HEK293 (cell line): Measurements from ENCODE around the gene ZNF280A.

Experiments used
- BCL11A ChIP-seq: fragments of 450-650 bp; formaldehyde crosslinking; IDR thresholded peaks from 2 replicates; pipeline ENCODE4 v1.5.1; 2016; ENCODE audit warnings: low read depth, missing biosample characterization, missing genetic modification characterization
- BCL11B ChIP-seq: fragments of 450-650 bp; formaldehyde crosslinking; IDR thresholded peaks from 2 replicates; pipeline ENCODE4 v1.5.1; 2016; ENCODE audit warnings: low read depth, missing biosample characterization, missing genetic modification characterization
- HOXD13 ChIP-seq: sonication (generic); formaldehyde crosslinking; IDR thresholded peaks from 2 replicates; pipeline ENCODE4 v1.8.0; 2022; ENCODE audit warnings: missing genetic modification reagents, borderline replicate concordance
- IKZF3 ChIP-seq: fragments of 450-650 bp; IDR thresholded peaks from 2 replicates; pipeline ENCODE4 v1.5.0; 2018; ENCODE audit warnings: missing biosample characterization, mild to moderate bottlenecking, missing genetic modification characterization, moderate library complexity
- INSM2 ChIP-seq: fragments of 450-650 bp; formaldehyde crosslinking; IDR thresholded peaks from 2 replicates; pipeline ENCODE4 v1.5.1; 2016; ENCODE audit warnings: missing biosample characterization, missing genetic modification characterization
- MEIS1 ChIP-seq: sonication (generic); formaldehyde crosslinking; IDR thresholded peaks from 2 replicates; pipeline ENCODE4 v1.8.1; 2022; ENCODE audit warnings: missing genetic modification reagents, mild to moderate bottlenecking, borderline replicate concordance
- MYNN ChIP-seq: fragments of 450-650 bp; formaldehyde crosslinking; IDR thresholded peaks from 2 replicates; pipeline ENCODE4 v1.5.1; 2016; ENCODE audit warnings: missing biosample characterization, missing genetic modification characterization, borderline replicate concordance
- OSR2 ChIP-seq: fragments of 450-650 bp; formaldehyde crosslinking; IDR thresholded peaks from 2 replicates; pipeline ENCODE4 v1.5.1; 2016; ENCODE audit warnings: missing biosample characterization, missing genetic modification characterization
- SP7 ChIP-seq: fragments of 450-650 bp; formaldehyde crosslinking; IDR thresholded peaks from 2 replicates; pipeline ENCODE4 v1.5.1; 2016; ENCODE audit warnings: missing biosample characterization, missing genetic modification characterization
- WT1 ChIP-seq: fragments of 450-650 bp; formaldehyde crosslinking; IDR thresholded peaks from 2 replicates; pipeline ENCODE4 v1.5.1; 2016; ENCODE audit warnings: missing biosample characterization, missing genetic modification characterization
- ZFP3 ChIP-seq: fragments of 450-650 bp; formaldehyde crosslinking; IDR thresholded peaks from 2 replicates; pipeline ENCODE4 v1.5.1; 2016; ENCODE audit warnings: low read depth, missing biosample characterization, missing genetic modification characterization
- ZNF175 ChIP-seq: fragments of 450-650 bp; formaldehyde crosslinking; IDR thresholded peaks from 2 replicates; pipeline ENCODE4 v1.5.1; 2016; ENCODE audit warnings: missing biosample characterization, missing genetic modification characterization
- ZNF19 ChIP-seq: fragments of 450-650 bp; formaldehyde crosslinking; IDR thresholded peaks from 2 replicates; pipeline ENCODE4; 2016; ENCODE audit warnings: missing biosample characterization, missing genetic modification characterization, low read depth
- ZNF223 ChIP-seq: fragments of 450-650 bp; formaldehyde crosslinking; IDR thresholded peaks from 2 replicates; pipeline ENCODE4 v1.5.1; 2016; ENCODE audit warnings: missing biosample characterization, missing genetic modification characterization
- ZNF23 ChIP-seq: fragments of 450-650 bp; formaldehyde crosslinking; IDR thresholded peaks from 2 replicates; pipeline ENCODE4 v1.5.1; 2016; ENCODE audit warnings: missing biosample characterization, missing genetic modification characterization, borderline replicate concordance
- ZNF274 ChIP-seq, 2 experiments: fragments of 200-500 bp in 1 of 2; fragments of 450-650 bp in 1 of 2; sonication (Bioruptor generic) in 1 of 2; formaldehyde crosslinking in 1 of 2; IDR thresholded peaks; 2 replicates each; pipeline versions ENCODE4 v1.5.1 to v1.6.1; 2014 to 2016; ENCODE audit warnings: borderline replicate concordance in 1 of 2, inconsistent platforms in 1 of 2, low read length in 1 of 2, missing biosample characterization in 1 of 2, missing genetic modification characterization in 1 of 2
- ZNF311 ChIP-seq: fragments of 450-650 bp; formaldehyde crosslinking; IDR thresholded peaks from 2 replicates; pipeline ENCODE4 v1.5.1; 2017; ENCODE audit warnings: missing biosample characterization, missing genetic modification characterization, borderline replicate concordance
- ZNF341 ChIP-seq: fragments of 450-650 bp; formaldehyde crosslinking; IDR thresholded peaks from 2 replicates; pipeline ENCODE4; 2016; ENCODE audit warnings: low read depth, missing biosample characterization, missing genetic modification characterization
- ZNF488 ChIP-seq: fragments of 450-650 bp; formaldehyde crosslinking; IDR thresholded peaks from 2 replicates; pipeline ENCODE4 v1.5.1; 2016; ENCODE audit warnings: missing biosample characterization, missing genetic modification characterization
- ZNF513 ChIP-seq: fragments of 450-650 bp; IDR thresholded peaks from 2 replicates; pipeline ENCODE4 v1.5.1; 2018; ENCODE audit warnings: missing biosample characterization, missing genetic modification characterization
- ZNF521 ChIP-seq: fragments of 450-650 bp; formaldehyde crosslinking; IDR thresholded peaks from 2 replicates; pipeline ENCODE4 v1.5.1; 2017; ENCODE audit warnings: missing biosample characterization, mild to moderate bottlenecking, missing genetic modification characterization
- ZNF549 ChIP-seq: fragments of 450-650 bp; IDR thresholded peaks from 2 replicates; pipeline ENCODE4 v1.5.1; 2018; ENCODE audit warnings: missing biosample characterization, missing genetic modification characterization, mild to moderate bottlenecking, inconsistent platforms, moderate library complexity
- ZNF571 ChIP-seq: fragments of 450-650 bp; formaldehyde crosslinking; IDR thresholded peaks from 2 replicates; pipeline ENCODE4 v1.5.0; 2017; ENCODE audit warnings: missing biosample characterization, missing genetic modification characterization
- ZNF623 ChIP-seq: fragments of 450-650 bp; formaldehyde crosslinking; IDR thresholded peaks from 2 replicates; pipeline ENCODE4 v1.5.1; 2016; ENCODE audit warnings: missing biosample characterization, missing genetic modification characterization
- ZNF654 ChIP-seq: fragments of 450-650 bp; formaldehyde crosslinking; IDR thresholded peaks from 2 replicates; pipeline ENCODE4 v1.5.1; 2016; ENCODE audit warnings: low read depth, missing biosample characterization, missing genetic modification characterization
- ZNF670 ChIP-seq: fragments of 450-650 bp; formaldehyde crosslinking; IDR thresholded peaks from 2 replicates; pipeline ENCODE4 v1.5.1; 2016; ENCODE audit warnings: missing biosample characterization, missing genetic modification characterization, low read depth
- ZNF701 ChIP-seq: fragments of 450-650 bp; formaldehyde crosslinking; IDR thresholded peaks from 2 replicates; pipeline ENCODE4 v1.5.1; 2016; ENCODE audit warnings: missing biosample characterization, missing genetic modification characterization
- ZNF777 ChIP-seq: fragments of 450-650 bp; formaldehyde crosslinking; IDR thresholded peaks from 2 replicates; pipeline ENCODE4 v1.5.1; 2017; ENCODE audit warnings: missing biosample characterization, missing genetic modification characterization, borderline replicate concordance
- ZNF792 ChIP-seq: fragments of 450-650 bp; formaldehyde crosslinking; IDR thresholded peaks from 2 replicates; pipeline ENCODE4 v1.5.1; 2016; ENCODE audit warnings: missing biosample characterization, missing genetic modification characterization
- ZSCAN18 ChIP-seq: fragments of 450-650 bp; formaldehyde crosslinking; IDR thresholded peaks from 2 replicates; pipeline ENCODE4 v1.5.1; 2016; ENCODE audit warnings: missing biosample characterization, missing genetic modification characterization
- TF ChIP-seq, protein P1 (sequence below): fragments of 450-650 bp; formaldehyde crosslinking; IDR thresholded peaks from 2 replicates; pipeline ENCODE4 v1.5.1; 2016; ENCODE audit warnings: missing biosample characterization, missing genetic modification characterization
- TF ChIP-seq, protein P2 (sequence below): fragments of 450-650 bp; formaldehyde crosslinking; IDR thresholded peaks from 2 replicates; pipeline ENCODE4 v1.5.1; 2017; ENCODE audit warnings: missing biosample characterization, missing genetic modification characterization

ZNF280A gene

GRCh38 chr22:22508274-22509176, 11.5 kb downstream of the ZNF280A start, which contains the start of gene ZNF280B (continued):
- no peak for TF ChIP-seq INSM2
- TF ChIP-seq, protein P1, sequence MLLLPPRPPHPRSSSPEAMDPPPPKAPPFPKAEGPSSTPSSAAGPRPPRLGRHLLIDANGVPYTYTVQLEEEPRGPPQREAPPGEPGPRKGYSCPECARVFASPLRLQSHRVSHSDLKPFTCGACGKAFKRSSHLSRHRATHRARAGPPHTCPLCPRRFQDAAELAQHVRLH (tag by site-specific recombination), result no peak
- no peak for TF ChIP-seq ZNF549
- TF ChIP-seq SP7 (tag by site-specific recombination), result 0 out of 2 replicates have a peak, but pooled peaks have one; percentile 13
- TF ChIP-seq ZFP3 (tag by site-specific recombination), result no peak
- no peak for TF ChIP-seq ZNF521 (tag by site-specific recombination)
- no peak for TF ChIP-seq ZSCAN18
- TF ChIP-seq ZNF311, result no peak
- TF ChIP-seq ZNF792 (tag by site-specific recombination), result no peak
- TF ChIP-seq, protein P2, sequence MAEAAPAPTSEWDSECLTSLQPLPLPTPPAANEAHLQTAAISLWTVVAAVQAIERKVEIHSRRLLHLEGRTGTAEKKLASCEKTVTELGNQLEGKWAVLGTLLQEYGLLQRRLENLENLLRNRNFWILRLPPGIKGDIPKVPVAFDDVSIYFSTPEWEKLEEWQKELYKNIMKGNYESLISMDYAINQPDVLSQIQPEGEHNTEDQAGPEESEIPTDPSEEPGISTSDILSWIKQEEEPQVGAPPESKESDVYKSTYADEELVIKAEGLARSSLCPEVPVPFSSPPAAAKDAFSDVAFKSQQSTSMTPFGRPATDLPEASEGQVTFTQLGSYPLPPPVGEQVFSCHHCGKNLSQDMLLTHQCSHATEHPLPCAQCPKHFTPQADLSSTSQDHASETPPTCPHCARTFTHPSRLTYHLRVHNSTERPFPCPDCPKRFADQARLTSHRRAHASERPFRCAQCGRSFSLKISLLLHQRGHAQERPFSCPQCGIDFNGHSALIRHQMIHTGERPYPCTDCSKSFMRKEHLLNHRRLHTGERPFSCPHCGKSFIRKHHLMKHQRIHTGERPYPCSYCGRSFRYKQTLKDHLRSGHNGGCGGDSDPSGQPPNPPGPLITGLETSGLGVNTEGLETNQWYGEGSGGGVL (tag by site-specific recombination), result peak; percentile 97
- TF ChIP-seq ZNF623 (tag by site-specific recombination), result no peak
- TF ChIP-seq OSR2, result 0 out of 2 replicates have a peak, but pooled peaks have one; percentile 22
- no peak for TF ChIP-seq MEIS1 (CRISPR knock-in tag)
- no peak for TF ChIP-seq ZNF274 (IDR thresholded peaks at IDR 0.05; ENCODE audit: low read length)
- no peak for TF ChIP-seq ZNF274 (tag by site-specific recombination; IDR thresholded peaks at IDR 0.05; ENCODE audit: borderline replicate concordance)
- TF ChIP-seq ZNF23 (tag by site-specific recombination), result no peak
- TF ChIP-seq ZNF701 (tag by site-specific recombination), result no peak
- TF ChIP-seq ZNF175 (tag by site-specific recombination), result no peak
- peak; percentile 12; the same call in 1 of the 2 replicates for TF ChIP-seq ZNF341 (tag by site-specific recombination)
- 0 out of 2 replicates have a peak, but pooled peaks have one; percentile 26 for TF ChIP-seq ZNF223
- TF ChIP-seq ZNF654 (tag by site-specific recombination), result no peak
- no peak for TF ChIP-seq WT1 (tag by site-specific recombination)
- no peak for TF ChIP-seq BCL11A
- TF ChIP-seq MYNN, result no peak
- no peak for TF ChIP-seq ZNF571
- no peak for TF ChIP-seq HOXD13 (CRISPR knock-in tag)
- TF ChIP-seq ZNF777 (tag by site-specific recombination), result no peak
- no peak for TF ChIP-seq ZNF488 (tag by site-specific recombination)
- TF ChIP-seq ZNF670, result no peak
- TF ChIP-seq ZNF19 (tag by site-specific recombination), result no peak
- no peak for TF ChIP-seq IKZF3 (tag by site-specific recombination)
- TF ChIP-seq BCL11B (tag by site-specific recombination), result no peak
- TF ChIP-seq ZNF513 (tag by site-specific recombination), result no peak
